K562 (cell line): Measurements from ENCODE around the gene MYCL. TPM values are rescaled to one million over a fixed set of nuclear protein-coding genes. Genes with fewer than 3 reads are reported as not detected.

Experiments used
- ZNF277 ChIP-seq: fragments of 250-450 bp; sonication (Bioruptor Pico); IDR thresholded peaks from 2 replicates; pipeline ENCODE4 v1.8.0; 2022; ENCODE audit warnings: inconsistent platforms, mild to moderate bottlenecking, moderate library complexity, borderline replicate concordance
- ZNF609 ChIP-seq: sonication (generic); formaldehyde crosslinking; IDR thresholded peaks from 2 replicates; pipeline ENCODE4 v1.8.1; 2023; ENCODE audit warnings: missing genetic modification reagents, mild to moderate bottlenecking, borderline replicate concordance
- polyA plus RNA-seq, 8 experiments: library from polyadenylated mRNA; depleted of rRNA in 4 of 8; stranded (reverse) in 5 of 8; unstranded in 3 of 8; fragments of >200 nt; fragmentation: Nextera tagmentation in 2 of 8; fragmentation: Illumina TruSeq in 1 of 8; extraction: Ambion mirVana in 2 of 8; extraction: Trizol in 1 of 8; gene quantifications; 2 replicates each; pipeline versions ENCODE4 v1.2.1 to v1.2.3, GENCODE V29; 2011 to 2014; ENCODE audit warnings: inconsistent platforms in 1 of 8, missing spikeins in 1 of 8
- total RNA-seq, 7 experiments: library from RNA; depleted of rRNA in 6 of 7; stranded (reverse); fragments of >200 nt in 6 of 7; fragmentation: Illumina TruSeq in 2 of 7; extraction: Trizol in 2 of 7; gene quantifications; 2 replicates each; pipeline versions ENCODE4 v1.2.1 to v1.2.3, GENCODE V29; 2011 to 2021; ENCODE audit warnings: low replicate concordance in 1 of 7

Gene MYCL
- total and polyA plus RNA-seq, 9 of the 15 experiments (the other 6 are each of a cell fraction or from before 2014, with no cell fraction given), result 3.5 to 22.0 (median 12.8) TPM

- TF ChIP-seq ZNF277, result no peak
- TF ChIP-seq ZNF609 (CRISPR knock-in tag), result no peak
These were observed 6.7 kb downstream of the MYCL start (continued) for GRCh38 chr1:39894884-39895495.
